HCT116 (cell line): Measurements from ENCODE around the gene ARHGAP27. TPM values are rescaled to one million over a fixed set of nuclear protein-coding genes. Genes with fewer than 3 reads are reported as not detected.

ENCODE experiments used
- ATAC-seq: fragments of 200-7000 bp; cut with Tn5 transposase; 2 replicates; pipeline ENCODE4 v1.9.1; 2020; ENCODE audit warnings: mild to moderate bottlenecking, moderate library complexity
- BruUV-seq: library from RNA; stranded (reverse); fragments of 400-500 nt; replicated peaks from 2 replicates; lab custom pipeline; 2021; lab: Mats Ljungman, UMichigan
- CTCF ChIA-PET: fragments of 300-600 bp; sonication (Branson Sonifier 250); formaldehyde crosslinking; loops from one replicate; lab custom pipeline; 2021; ENCODE audit warnings: antibody characterized with exemption; lab: Charles Lee
- POLR2A ChIA-PET: fragments of 300-600, 350-600 bp; sonication (Branson Sonifier 250); formaldehyde crosslinking; loops from one replicate; lab custom pipeline; 2021; ENCODE audit warnings: antibody characterized with exemption; lab: Charles Lee
- RAD21 ChIA-PET, 2 experiments: fragments of 300-600 bp; sonication (Branson Sonifier 250); formaldehyde crosslinking; loops; one replicate each; lab custom pipeline; 2023; ENCODE audit warnings: low total read pairs in 2 of 2; ENCODE audit not compliant: uncharacterized antibody in 2 of 2, unreplicated experiment in 2 of 2, low non-redundant PET in 1 of 2; lab: Charles Lee
- DNase-seq: peaks from one replicate; pipeline ENCODE4 v3.0.0-alpha.2; 2010; ENCODE audit warnings: low read depth, low spot score
- H2AFZ ChIP-seq: fragments of 200-600 bp; shearing (Covaris generic), sonication (generic); 2 replicates; pipeline ENCODE4 v1.6.1; 2017; ENCODE audit warnings: low read depth, mixed run types, mixed read lengths, antibody characterized with exemption, low read length; ENCODE audit not compliant: poor library complexity, severe bottlenecking
- H3K27ac ChIP-seq: 2 replicates; pipeline ENCODE4 v1.5.1; 2012; ENCODE audit warnings: low read depth, low read length
- H3K27me3 ChIP-seq: fragments of 200-600 bp; sonication (generic); 2 replicates; pipeline ENCODE4 v1.6.1; 2016; ENCODE audit warnings: mixed run types, low read length, mixed read lengths; ENCODE audit not compliant: insufficient read depth
- H3K36me3 ChIP-seq, 2 experiments: fragments of 200-500 bp in 1 of 2; fragments of 200-600 bp in 1 of 2; sonication (Bioruptor generic) in 1 of 2; sonication (generic) in 1 of 2; 2 replicates each; pipeline versions ENCODE4 v1.5.1 to v1.6.1; 2014 to 2016; ENCODE audit warnings: low read length in 2 of 2, inconsistent platforms in 1 of 2, mixed read lengths in 1 of 2, mixed run types in 1 of 2; ENCODE audit not compliant: insufficient read depth in 2 of 2, control insufficient read depth in 1 of 2
- H3K4me1 ChIP-seq, 2 experiments: fragments of 200-600 bp in 1 of 2; sonication (generic) in 1 of 2; 2 replicates each; pipeline versions ENCODE4 v1.5.1 to v1.6.1; 2012 to 2017; ENCODE audit warnings: low read length in 2 of 2, inconsistent platforms in 1 of 2, mild to moderate bottlenecking in 1 of 2, mixed read lengths in 1 of 2, mixed run types in 1 of 2, moderate library complexity in 1 of 2; ENCODE audit not compliant: insufficient read depth in 2 of 2, control insufficient read depth in 1 of 2
- H3K4me2 ChIP-seq: fragments of 200-600 bp; sonication (generic); 2 replicates; pipeline ENCODE4 v1.6.1; 2017; ENCODE audit warnings: mixed run types, low read length, mixed read lengths
- H3K4me3 ChIP-seq, 2 experiments: fragments of 200-600 bp in 1 of 2; sonication (generic) in 1 of 2; replicated peaks in 1 of 2; 2 replicates each; pipeline ENCODE4 v1.5.1; 2011 to 2016; ENCODE audit warnings: low read length in 2 of 2, control low read depth in 1 of 2, low read depth in 1 of 2, mild to moderate bottlenecking in 1 of 2, mixed read lengths in 1 of 2, mixed run types in 1 of 2
- H3K79me2 ChIP-seq: fragments of 200-600 bp; sonication (generic); 2 replicates; pipeline ENCODE4 v1.6.1; 2017; ENCODE audit warnings: mild to moderate bottlenecking, mixed run types, low read length, moderate library complexity, mixed read lengths; ENCODE audit not compliant: insufficient read depth
- H3K9ac ChIP-seq: fragments of 200-600 bp; sonication (generic); 2 replicates; pipeline ENCODE4 v1.6.1; 2016; ENCODE audit warnings: low read length, mixed read lengths
- H3K9me2 ChIP-seq: fragments of 200-600 bp; sonication (generic), shearing (Covaris generic); 2 replicates; pipeline ENCODE4 v1.6.1; 2017; ENCODE audit warnings: mixed run types, mild to moderate bottlenecking, moderate library complexity; ENCODE audit not compliant: insufficient read depth
- H3K9me3 ChIP-seq, 2 experiments: fragments of 200-500 bp in 1 of 2; fragments of 200-600 bp in 1 of 2; sonication (Bioruptor generic) in 1 of 2; sonication (generic) in 1 of 2; 2 replicates each; pipeline ENCODE4 v1.6.1; 2014 to 2017; ENCODE audit warnings: low read length in 2 of 2, mixed read lengths in 2 of 2, inconsistent platforms in 1 of 2, low read depth in 1 of 2, mild to moderate bottlenecking in 1 of 2, mixed run types in 1 of 2, moderate library complexity in 1 of 2; ENCODE audit not compliant: control insufficient read depth in 1 of 2, insufficient read depth in 1 of 2
- H4K20me1 ChIP-seq: fragments of 200-600 bp; sonication (generic), shearing (Covaris generic); 2 replicates; pipeline ENCODE4 v1.6.1; 2017; ENCODE audit warnings: mixed run types, mild to moderate bottlenecking, moderate library complexity; ENCODE audit not compliant: insufficient read depth
- ATF3 ChIP-seq: IDR thresholded peaks from 2 replicates; pipeline ENCODE4 v1.6.1; 2012
- CEBPB ChIP-seq: IDR thresholded peaks from 2 replicates; pipeline ENCODE4 v1.6.1; 2012; ENCODE audit warnings: low read depth
- CTCF ChIP-seq, 3 experiments: fragments of 200-600 bp in 1 of 3; sonication (generic) in 1 of 3; IDR thresholded peaks in 2 of 3; conservative IDR thresholded peaks in 1 of 3; 2 replicates each; pipeline ENCODE4 v1.5.1; 2012 to 2017; ENCODE audit warnings: low read depth in 2 of 3, low read length in 2 of 3, antibody characterized with exemption in 1 of 3, borderline replicate concordance in 1 of 3, control low read depth in 1 of 3, mild to moderate bottlenecking in 1 of 3, mixed read lengths in 1 of 3, mixed run types in 1 of 3, moderate library complexity in 1 of 3; ENCODE audit not compliant: insufficient read depth in 1 of 3
- FOSL1 ChIP-seq: IDR thresholded peaks from 2 replicates; pipeline ENCODE4 v1.6.1; 2012; ENCODE audit warnings: low read depth
- POLR2AphosphoS5 ChIP-seq: IDR thresholded peaks from 2 replicates; pipeline ENCODE4 v1.6.1; 2011; ENCODE audit warnings: mild to moderate bottlenecking, low read depth, low read length, moderate library complexity
- REST ChIP-seq: IDR thresholded peaks from 2 replicates; pipeline ENCODE4 v1.6.1; 2012; ENCODE audit warnings: low read depth
- SIN3A ChIP-seq: IDR thresholded peaks from 2 replicates; pipeline ENCODE4 v1.6.1; 2012; ENCODE audit warnings: low read depth
- ZNF274 ChIP-seq: fragments of 200-500 bp; sonication (Bioruptor generic); IDR thresholded peaks from 2 replicates; pipeline ENCODE4 v1.6.1; 2014; ENCODE audit warnings: mild to moderate bottlenecking, low read depth, low read length, inconsistent platforms
- intact Hi-C: fragments of 100-400 bp; cut with micrococcal nuclease; formaldehyde crosslinking; loops from 2 replicates; pipeline ENCODE4 v1.10.0; 2022
- total RNA-seq: library from RNA; stranded (reverse); gene quantifications from one replicate; pipeline ENCODE4 v1.2.1, GENCODE V29; 2021; ENCODE audit not compliant: unreplicated experiment

The ARHGAP27 gene
- total RNA-seq, 1 experiment from 2014 or later = 46.7 TPM

GRCh38 chr17:45364531-45365390 is 67.9 kb downstream of the ARHGAP27 start:
- intact Hi-C loops = no loop called here
- DNase-seq (no peak), ATAC-seq (peak; percentile 63)
- Histone ChIP-seq H3K9ac (no peak overlapping the region), H4K20me1 (no peaks in the 10 kb centered on the region), H2AFZ (no peak overlapping the region), H3K9me3 (no peaks in the 10 kb centered on the region), H3K79me2 (no peaks in the 10 kb centered on the region), H3K9me2 (no peaks in the 10 kb centered on the region), H3K4me2 (no peak overlapping the region), H3K4me3 (no peak overlapping the region), H3K4me1 (peaks cover 18 to 32% of the 10 kb centered on the region in 2 experiments), H3K27ac (no peak overlapping the region; the same call in 1 of the 2 replicates), H3K27me3 (no peaks in the 10 kb centered on the region), H3K36me3 (no peaks in the 10 kb centered on the region)
- ChIA-PET CTCF (no interaction called here), RAD21 (no interaction called here), POLR2A (interaction anchor here (0.7 kb wide), 1 partner anchor 218 kb away, joined by 3 read pairs; no protein-coding TSS in a partner anchor)
- no peak for TF ChIP-seq SIN3A
- TF ChIP-seq FOSL1 = no peak
- TF ChIP-seq CEBPB = no peak
- TF ChIP-seq REST = no peak
- no peak for TF ChIP-seq POLR2AphosphoS5
- peak in 1 of 3 experiments; percentile 8; a peak in 1 of 6 replicates for TF ChIP-seq CTCF (IDR thresholded peaks at IDR 0.05 in 2 of 3, conservative IDR thresholded peaks at IDR 0.05 in 1 of 3; ENCODE audit: borderline replicate concordance in 1 of 3, insufficient read depth in 1 of 3, low read depth in 2 of 3, low read length in 2 of 3)
- TF ChIP-seq ZNF274 = no peak
- no peak for TF ChIP-seq ATF3
- BruUV-seq = no TSS peak
